GM18505 (cell line): ENCODE measurements around the gene IFITM5.

ENCODE experiments used
- ATAC-seq: cut with Tn5 transposase; IDR thresholded peaks from one replicate; pipeline ENCODE4 v1.9.1; 2021; ENCODE audit not compliant: unreplicated experiment
- POLR2A ChIP-seq: IDR thresholded peaks from 4 replicates; pipeline ENCODE4 v1.6.1; 2011; ENCODE audit warnings: borderline replicate concordance; ENCODE audit not compliant: insufficient read depth, insufficient read length; ENCODE audit errors: extremely low read depth

IFITM5 gene

GRCh38 chr11:272195-272930, 27.0 kb downstream of the IFITM5 start:
- no peak for TF ChIP-seq POLR2A

GRCh38 chr11:271319-271715, 28.0 kb downstream of the IFITM5 start:
- no peak for ATAC-seq
- TF ChIP-seq POLR2A: no peak

More at GRCh38 chr11:272195-272930, 27.0 kb downstream of the IFITM5 start:
- ATAC-seq: no peak

- no peak for TF ChIP-seq POLR2A
- ATAC-seq: no peak
Measured at GRCh38 chr11:270451-271318, 28.6 kb downstream of the IFITM5 start.

- peak; percentile 53 for TF ChIP-seq POLR2A
- ATAC-seq: peak; percentile 61
Measured at GRCh38 chr11:269146-269890, 30.0 kb downstream of the IFITM5 start.

GRCh38 chr11:268716-269145, 30.6 kb downstream of the IFITM5 start:
- peak; percentile 34 for ATAC-seq
- TF ChIP-seq POLR2A: peak; percentile 36

GRCh38 chr11:267491-267994, 31.8 kb downstream of the IFITM5 start:
- peak; percentile 70 for TF ChIP-seq POLR2A
- no peak for ATAC-seq

DNA sequence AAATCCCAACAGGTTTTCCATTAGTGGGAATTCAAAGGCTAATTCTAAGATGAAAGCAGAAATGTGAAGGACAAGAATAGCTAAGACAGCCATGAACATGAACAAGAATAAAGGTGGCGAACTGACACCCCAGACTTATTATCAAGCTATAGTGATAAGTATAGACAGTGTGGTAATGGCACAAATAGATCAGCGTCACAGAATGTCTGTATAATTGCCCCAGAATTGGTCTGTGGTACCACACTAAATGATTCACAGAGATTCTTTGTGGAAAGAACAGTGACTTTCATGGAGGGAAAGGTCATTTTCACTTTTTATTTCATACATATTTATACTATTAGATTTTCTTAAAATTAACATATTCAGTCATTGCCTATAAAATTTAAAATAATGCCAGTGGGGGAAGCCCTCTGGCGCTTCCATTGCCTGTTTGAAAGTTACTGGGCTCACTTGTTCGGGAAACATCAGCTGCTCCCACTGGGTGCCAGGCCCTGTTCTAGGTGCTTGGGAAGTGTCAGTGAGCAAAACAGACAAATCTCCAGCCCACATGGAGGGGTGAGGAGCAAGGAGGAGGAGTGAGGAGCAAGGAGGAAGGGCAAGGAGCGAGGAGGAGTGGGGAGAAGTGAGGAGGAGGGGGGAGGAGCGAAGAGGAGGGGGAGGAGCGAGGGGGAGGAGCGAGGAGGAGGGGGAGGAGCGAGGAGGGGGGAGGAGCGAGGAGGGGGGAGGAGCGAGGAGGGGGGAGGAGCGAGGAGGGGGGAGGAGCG, 32.5 kb downstream of the IFITM5 start:
- no peak for ATAC-seq
- TF ChIP-seq POLR2A: no peak

DNA sequence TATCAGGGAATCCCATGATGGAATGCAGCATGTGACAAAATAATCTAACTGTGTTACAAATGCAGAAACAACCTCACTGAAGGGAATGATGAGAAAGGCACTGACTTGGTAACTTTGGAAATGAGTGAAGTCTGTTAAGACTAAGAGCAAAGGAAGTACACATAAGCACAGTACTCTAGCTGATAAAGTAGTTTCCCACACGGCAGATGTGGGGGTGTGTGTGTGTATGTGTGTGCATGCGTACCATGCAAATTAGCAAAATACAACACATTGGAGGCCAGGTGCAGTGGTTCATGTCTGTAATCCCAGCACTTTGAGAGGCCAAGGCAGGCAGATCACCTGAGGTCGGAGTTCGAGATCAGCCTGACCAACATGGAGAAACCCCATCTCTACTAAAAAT, 37.7 kb downstream of the IFITM5 start:
- ATAC-seq: no peak

DNA sequence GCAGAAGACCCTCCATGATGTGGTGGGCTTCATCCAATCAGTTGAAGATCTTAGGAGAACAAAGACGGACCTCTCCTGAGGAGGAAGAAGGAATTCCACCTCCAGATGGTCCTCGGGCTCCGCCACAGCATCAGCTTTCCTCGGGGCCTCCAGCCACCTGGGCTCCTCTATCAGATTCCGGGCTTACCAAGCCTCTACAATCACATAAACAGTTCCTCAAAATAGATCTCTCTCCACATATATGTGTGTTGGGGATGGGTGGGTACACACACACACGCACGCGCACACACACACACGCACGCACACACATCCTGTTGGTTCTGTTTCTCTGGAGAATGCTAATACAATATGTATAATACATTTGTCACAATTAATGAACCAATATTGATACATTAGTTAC, 39.9 kb downstream of the IFITM5 start:
- no peak for ATAC-seq
- TF ChIP-seq POLR2A: no peak

More for the DNA sequence above, 37.7 kb downstream of the IFITM5 start:
- TF ChIP-seq POLR2A: no peak

DNA sequence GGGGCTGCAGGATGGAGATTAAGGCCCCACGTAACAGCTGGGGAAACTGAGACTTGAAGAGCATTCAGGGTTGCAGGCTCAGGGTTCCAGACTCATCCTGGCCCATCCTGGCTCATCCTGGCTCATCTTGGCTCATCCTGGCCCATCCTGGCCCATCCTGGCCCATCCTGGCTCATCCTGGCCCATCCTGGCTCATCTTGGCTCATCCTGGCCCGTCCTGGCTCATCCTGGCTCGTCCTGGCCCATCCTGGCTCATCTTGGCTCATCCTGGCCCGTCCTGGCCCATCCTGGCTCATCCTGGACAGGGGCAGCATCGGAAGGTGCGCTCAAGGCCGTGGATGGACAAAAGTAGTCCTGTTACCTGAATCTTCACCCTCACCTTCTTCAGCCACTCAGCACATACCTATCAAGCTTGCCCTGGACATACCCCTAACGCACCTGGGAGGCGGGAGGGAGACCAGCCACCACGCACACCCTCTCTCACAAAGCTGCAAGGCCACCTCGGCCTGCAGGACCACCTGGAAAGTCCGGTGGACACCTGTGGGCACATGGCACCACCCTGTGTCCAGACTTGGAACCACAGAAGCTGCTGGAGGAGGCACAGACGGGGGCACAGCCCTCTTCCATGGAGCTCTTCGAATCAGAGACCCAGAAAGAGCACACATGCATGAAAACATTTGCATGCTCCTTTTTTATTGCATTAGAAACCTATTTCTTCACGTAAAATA, 41.4 kb downstream of the IFITM5 start:
- TF ChIP-seq POLR2A: no peak
- ATAC-seq: no peak

DNA sequence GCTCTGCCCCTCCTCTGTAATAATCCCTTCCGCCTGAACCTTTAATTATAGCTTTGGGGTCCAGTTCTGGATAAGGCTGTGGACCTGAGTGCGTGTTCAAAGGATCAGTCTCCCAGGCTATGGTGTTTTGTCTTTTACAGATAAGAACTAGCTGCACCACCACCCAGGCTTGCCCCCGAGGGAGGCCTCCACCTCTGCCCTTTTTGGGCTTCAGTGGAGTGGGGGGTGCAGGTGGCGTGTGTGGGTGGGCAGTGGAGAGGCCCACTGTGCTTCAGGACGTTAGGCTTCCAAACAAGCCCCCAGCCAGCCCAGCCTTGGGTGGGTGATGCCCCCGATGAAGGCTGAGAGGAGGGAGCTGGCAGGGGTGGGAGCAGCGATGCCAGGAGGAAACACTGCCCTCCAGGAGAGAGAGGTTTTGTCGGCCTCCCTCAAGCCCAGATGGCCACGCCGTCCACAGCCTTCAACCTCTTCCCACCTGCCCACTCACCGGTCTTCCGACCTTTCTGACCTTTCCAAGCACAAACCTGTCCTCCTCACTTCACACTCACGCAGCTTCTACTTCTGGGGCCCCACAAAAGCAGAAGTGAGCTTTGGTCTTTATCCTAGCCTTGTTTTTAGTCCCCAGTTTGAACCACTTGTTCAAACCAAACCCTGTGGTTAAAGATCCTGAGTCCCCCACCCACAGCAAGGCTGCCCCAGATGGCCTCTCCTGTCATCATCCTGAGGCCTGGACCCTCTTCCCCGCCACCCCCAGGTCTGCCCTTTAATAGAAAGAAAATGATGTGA, 42.2 kb downstream of the IFITM5 start:
- no peak for ATAC-seq
- no peak for TF ChIP-seq POLR2A

DNA sequence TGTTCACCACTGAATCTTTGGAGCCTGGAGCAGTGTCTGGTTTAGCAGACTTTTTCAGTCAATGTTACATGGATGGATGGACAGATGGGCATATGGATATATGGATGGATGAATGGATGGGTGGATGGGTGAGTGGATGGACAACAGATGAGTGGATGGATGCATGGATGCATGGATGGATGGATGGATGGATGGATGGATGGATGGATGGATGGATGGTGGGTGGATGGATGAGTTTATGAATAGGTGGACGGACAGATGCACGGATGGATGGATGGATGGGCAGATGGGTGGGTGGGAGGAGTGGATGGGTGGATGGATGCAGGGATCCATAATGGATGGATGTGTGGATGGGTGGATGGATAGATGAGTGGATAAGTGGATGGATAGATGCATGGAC, 43.5 kb downstream of the IFITM5 start:
- ATAC-seq: no peak
- no peak for TF ChIP-seq POLR2A

GRCh38 chr11:255176-255575, 44.1 kb downstream of the IFITM5 start:
- no peak for TF ChIP-seq POLR2A
- no peak for ATAC-seq
